Measurements from ENCODE around the gene SPRR3.

Gene SPRR3

DNA sequence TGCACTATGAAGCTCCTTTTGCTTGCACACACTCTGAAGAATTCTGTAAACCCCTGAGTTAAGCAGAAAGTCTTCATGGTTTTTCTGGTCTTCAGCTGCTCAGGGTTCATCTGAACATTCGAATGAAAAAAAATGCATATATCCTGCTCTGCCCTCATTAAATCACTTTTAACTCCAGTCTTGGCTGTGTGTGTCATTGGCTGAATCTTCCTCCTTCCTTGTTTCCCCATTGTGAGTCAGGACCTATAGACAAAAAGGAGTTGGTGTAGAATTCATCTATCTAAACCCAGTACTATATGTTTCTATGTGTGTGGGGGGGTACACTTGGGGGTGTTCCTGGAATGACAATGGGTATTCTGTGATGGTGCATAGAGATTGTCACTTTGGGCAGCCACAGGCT, 22.9 kb downstream of the SPRR3 start:
- ChIA-PET CTCF (no interaction called here), POLR2A (no interaction called here)
- Histone ChIP-seq H3K4me3 (ENCODE audit: control insufficient read depth in 1 of 7, extremely low read depth in 1 of 7, insufficient read depth in 4 of 7, low read depth in 2 of 7, low read length in 6 of 7) (no peak overlapping the region), H3K36me3 (ENCODE audit: control insufficient read depth in 4 of 4, insufficient read depth in 4 of 4, low read length in 3 of 4) (no peaks in the 10 kb centered on the region), H3K27me3 (replicated peaks in 2 of 5; ENCODE audit: control insufficient read depth in 4 of 5, insufficient read depth in 5 of 5, low read length in 4 of 5) (peaks cover 0 to 2% (median 0%) of the 10 kb centered on the region in 5 experiments), H3K27ac (ENCODE audit: insufficient read depth in 1 of 2, low read depth in 1 of 2, low read length in 2 of 2, poor library complexity in 1 of 2, severe bottlenecking in 2 of 2) (no peak overlapping the region), H3K9me3 (ENCODE audit: control extremely low read depth in 1 of 5, control insufficient read depth in 4 of 5, insufficient read depth in 2 of 5, low read depth in 1 of 5, low read length in 4 of 5) (peaks cover 0 to 2% (median 0%) of the 10 kb centered on the region in 5 experiments), H3K4me1 (ENCODE audit: control extremely low read depth in 1 of 4, control insufficient read depth in 4 of 4, insufficient read depth in 4 of 4, low read length in 3 of 4) (no peaks in the 10 kb centered on the region)
- WGBS (ENCODE audit: insufficient coverage) = 100% methylated on average over 1 of the region's 1 CpG
- no peak for DNase-seq

DNA sequence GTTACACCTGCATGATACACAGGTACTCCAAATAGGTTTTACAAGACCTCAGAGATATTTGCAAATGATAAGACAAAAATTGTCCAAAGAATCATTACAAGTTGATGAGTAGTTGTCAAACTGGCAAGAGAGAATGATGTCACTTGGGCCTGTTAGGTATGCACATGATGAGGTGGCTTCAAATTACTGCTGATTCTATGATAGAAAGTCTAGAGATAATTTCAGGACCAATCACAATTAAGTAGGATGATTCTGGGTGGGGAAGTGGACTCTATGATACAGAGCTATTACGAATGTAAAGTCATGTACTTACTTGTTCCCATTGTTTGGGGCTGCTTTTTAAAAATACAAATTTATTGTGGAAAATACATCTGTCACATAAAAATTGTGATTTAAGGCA, 24.2 kb downstream of the SPRR3 start:
- Histone ChIP-seq H3K27me3 (replicated peaks in 2 of 5; ENCODE audit: control insufficient read depth in 4 of 5, insufficient read depth in 5 of 5, low read length in 4 of 5) (peaks cover 0 to 2% (median 0%) of the 10 kb centered on the region in 5 experiments), H3K36me3 (ENCODE audit: control insufficient read depth in 4 of 4, insufficient read depth in 4 of 4, low read length in 3 of 4) (no peaks in the 10 kb centered on the region), H3K4me1 (ENCODE audit: control extremely low read depth in 1 of 4, control insufficient read depth in 4 of 4, insufficient read depth in 4 of 4, low read length in 3 of 4) (no peaks in the 10 kb centered on the region), H3K27ac (ENCODE audit: insufficient read depth in 1 of 2, low read depth in 1 of 2, low read length in 2 of 2, poor library complexity in 1 of 2, severe bottlenecking in 2 of 2) (no peak overlapping the region), H3K9me3 (ENCODE audit: control extremely low read depth in 1 of 5, control insufficient read depth in 4 of 5, insufficient read depth in 2 of 5, low read depth in 1 of 5, low read length in 4 of 5) (peaks cover 0 to 2% (median 0%) of the 10 kb centered on the region in 5 experiments), H3K4me3 (ENCODE audit: control insufficient read depth in 1 of 7, extremely low read depth in 1 of 7, insufficient read depth in 4 of 7, low read depth in 2 of 7, low read length in 6 of 7) (no peak overlapping the region)
- ChIA-PET CTCF (no interaction called here), POLR2A (no interaction called here)
- no peak for DNase-seq
- WGBS (ENCODE audit: insufficient coverage) = no CpG with 5 or more reads among the region's 1 CpG

- peaks cover 0 to 2% (median 0%) of the 10 kb centered on the region in 5 experiments for H3K9me3 ChIP-seq (ENCODE audit: control extremely low read depth in 1 of 5, control insufficient read depth in 4 of 5, insufficient read depth in 2 of 5, low read depth in 1 of 5, low read length in 4 of 5)
- 75% methylated on average over 1 of the region's 1 CpG for WGBS (ENCODE audit: insufficient coverage)
- no peaks in the 10 kb centered on the region for H3K4me1 ChIP-seq (ENCODE audit: control extremely low read depth in 1 of 4, control insufficient read depth in 4 of 4, insufficient read depth in 4 of 4, low read length in 3 of 4)
- no peak for DNase-seq
- ChIA-PET CTCF (no interaction called here), POLR2A (no interaction called here)
- H3K4me3 ChIP-seq (ENCODE audit: control insufficient read depth in 1 of 7, extremely low read depth in 1 of 7, insufficient read depth in 4 of 7, low read depth in 2 of 7, low read length in 6 of 7) = no peak overlapping the region
- H3K27ac ChIP-seq (ENCODE audit: insufficient read depth in 1 of 2, low read depth in 1 of 2, low read length in 2 of 2, poor library complexity in 1 of 2, severe bottlenecking in 2 of 2) = no peak overlapping the region
- no peaks in the 10 kb centered on the region for H3K36me3 ChIP-seq (ENCODE audit: control insufficient read depth in 4 of 4, insufficient read depth in 4 of 4, low read length in 3 of 4)
- H3K27me3 ChIP-seq (replicated peaks in 2 of 5; ENCODE audit: control insufficient read depth in 4 of 5, insufficient read depth in 5 of 5, low read length in 4 of 5) = peaks cover 0 to 6% (median 2%) of the 10 kb centered on the region in 5 experiments
Observed at GRCh38 chr1:153028766-153029165, 27.2 kb downstream of the SPRR3 start.

GRCh38 chr1:153030895-153031294, 29.3 kb downstream of the SPRR3 start, which contains the start of gene SPRR1B:
SPRR1B (plus strand) TSS chr1:153031203; CDS start chr1:153032346, 1,143 bp downstream.
- DNase-seq = no peak
- Histone ChIP-seq H3K4me3 (ENCODE audit: control insufficient read depth in 1 of 7, extremely low read depth in 1 of 7, insufficient read depth in 4 of 7, low read depth in 2 of 7, low read length in 6 of 7) (no peak within 1 kb of the TSS), H3K36me3 (ENCODE audit: control insufficient read depth in 4 of 4, insufficient read depth in 4 of 4, low read length in 3 of 4) (no peaks in the 10 kb centered on the region), H3K9me3 (ENCODE audit: control extremely low read depth in 1 of 5, control insufficient read depth in 4 of 5, insufficient read depth in 2 of 5, low read depth in 1 of 5, low read length in 4 of 5) (peaks cover 0 to 2% (median 0%) of the 10 kb centered on the region in 5 experiments), H3K4me1 (ENCODE audit: control extremely low read depth in 1 of 4, control insufficient read depth in 4 of 4, insufficient read depth in 4 of 4, low read length in 3 of 4) (no peaks in the 10 kb centered on the region), H3K27ac (ENCODE audit: insufficient read depth in 1 of 2, low read depth in 1 of 2, low read length in 2 of 2, poor library complexity in 1 of 2, severe bottlenecking in 2 of 2) (no peak within 1 kb of the TSS), H3K27me3 (replicated peaks in 2 of 5; ENCODE audit: control insufficient read depth in 4 of 5, insufficient read depth in 5 of 5, low read length in 4 of 5) (peaks cover 0 to 9% (median 2%) of the 10 kb centered on the region in 5 experiments)
- POLR2A ChIA-PET = no interaction called here
- CTCF ChIA-PET = no interaction called here

DNA sequence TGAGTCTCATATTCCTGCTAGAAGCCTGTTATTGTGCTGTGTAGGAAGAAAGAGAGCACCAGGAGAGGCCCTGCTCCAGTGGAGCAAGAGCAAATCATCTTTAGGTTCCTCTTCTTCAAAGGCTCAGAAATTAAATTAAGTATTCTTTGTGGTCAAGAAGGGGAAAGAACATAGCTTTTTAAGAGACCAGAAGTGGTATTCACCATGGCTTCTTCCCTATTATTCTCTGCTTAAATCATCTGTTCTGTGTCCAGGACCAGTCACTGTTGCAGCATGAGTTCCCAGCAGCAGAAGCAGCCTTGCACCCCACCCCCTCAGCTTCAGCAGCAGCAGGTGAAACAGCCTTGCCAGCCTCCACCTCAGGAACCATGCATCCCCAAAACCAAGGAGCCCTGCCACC, 30.5 kb downstream of the SPRR3 start:
- Histone ChIP-seq H3K9me3 (ENCODE audit: control extremely low read depth in 1 of 5, control insufficient read depth in 4 of 5, insufficient read depth in 2 of 5, low read depth in 1 of 5, low read length in 4 of 5) (peaks cover 0 to 2% (median 0%) of the 10 kb centered on the region in 5 experiments), H3K4me1 (ENCODE audit: control extremely low read depth in 1 of 4, control insufficient read depth in 4 of 4, insufficient read depth in 4 of 4, low read length in 3 of 4) (no peaks in the 10 kb centered on the region), H3K4me3 (ENCODE audit: control insufficient read depth in 1 of 7, extremely low read depth in 1 of 7, insufficient read depth in 4 of 7, low read depth in 2 of 7, low read length in 6 of 7) (no peak overlapping the region), H3K27ac (ENCODE audit: insufficient read depth in 1 of 2, low read depth in 1 of 2, low read length in 2 of 2, poor library complexity in 1 of 2, severe bottlenecking in 2 of 2) (no peak overlapping the region), H3K27me3 (replicated peaks in 2 of 5; ENCODE audit: control insufficient read depth in 4 of 5, insufficient read depth in 5 of 5, low read length in 4 of 5) (peaks cover 0 to 9% (median 2%) of the 10 kb centered on the region in 5 experiments), H3K36me3 (ENCODE audit: control insufficient read depth in 4 of 4, insufficient read depth in 4 of 4, low read length in 3 of 4) (no peaks in the 10 kb centered on the region)
- DNase-seq = no peak
- ChIA-PET CTCF (no interaction called here), POLR2A (no interaction called here)

DNA sequence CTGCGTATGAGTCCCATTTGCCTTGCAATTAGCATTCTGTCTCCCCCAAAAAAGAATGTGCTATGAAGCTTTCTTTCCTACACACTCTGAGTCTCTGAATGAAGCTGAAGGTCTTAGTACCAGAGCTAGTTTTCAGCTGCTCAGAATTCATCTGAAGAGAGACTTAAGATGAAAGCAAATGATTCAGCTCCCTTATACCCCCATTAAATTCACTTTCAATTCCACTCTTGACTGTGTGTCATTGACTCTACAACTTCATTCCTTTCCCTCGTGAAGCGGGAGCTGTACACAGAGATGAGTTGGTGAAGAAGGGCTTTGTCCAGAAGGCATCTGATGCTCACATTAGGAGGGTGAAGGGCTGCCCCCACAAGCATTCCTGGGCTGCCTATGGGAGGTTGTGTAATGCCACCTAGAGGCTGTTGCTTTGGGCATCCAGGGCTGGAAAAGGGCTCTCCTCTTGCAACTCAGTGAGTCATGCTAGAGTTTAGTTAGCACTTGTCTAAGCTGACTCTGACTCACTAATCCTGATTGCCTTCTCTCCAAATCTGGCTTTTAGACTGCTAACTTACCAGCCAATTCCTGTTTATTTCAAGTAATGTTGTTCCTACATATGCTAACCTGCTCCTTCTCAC, 31.2 kb downstream of the SPRR3 start:
- Histone ChIP-seq H3K36me3 (ENCODE audit: control insufficient read depth in 4 of 4, insufficient read depth in 4 of 4, low read length in 3 of 4) (no peaks in the 10 kb centered on the region), H3K4me3 (ENCODE audit: control insufficient read depth in 1 of 7, extremely low read depth in 1 of 7, insufficient read depth in 4 of 7, low read depth in 2 of 7, low read length in 6 of 7) (no peak overlapping the region), H3K9me3 (ENCODE audit: control extremely low read depth in 1 of 5, control insufficient read depth in 4 of 5, insufficient read depth in 2 of 5, low read depth in 1 of 5, low read length in 4 of 5) (peaks cover 0 to 2% (median 0%) of the 10 kb centered on the region in 5 experiments), H3K27me3 (replicated peaks in 2 of 5; ENCODE audit: control insufficient read depth in 4 of 5, insufficient read depth in 5 of 5, low read length in 4 of 5) (peaks cover 0 to 9% (median 2%) of the 10 kb centered on the region in 5 experiments), H3K4me1 (ENCODE audit: control extremely low read depth in 1 of 4, control insufficient read depth in 4 of 4, insufficient read depth in 4 of 4, low read length in 3 of 4) (no peaks in the 10 kb centered on the region), H3K27ac (ENCODE audit: insufficient read depth in 1 of 2, low read depth in 1 of 2, low read length in 2 of 2, poor library complexity in 1 of 2, severe bottlenecking in 2 of 2) (no peak overlapping the region)
- 0% methylated on average over 1 of the region's 3 CpGs for WGBS (ENCODE audit: insufficient coverage)
- POLR2A ChIA-PET = no interaction called here
- DNase-seq = peak in 2 of 3 donors; percentile 7
- CTCF ChIA-PET = interaction anchor here (1.1 kb wide), 1 partner anchor 11 kb away, joined by 3 read pairs; no protein-coding TSS in a partner anchor

- DNase-seq = no peak
- Histone ChIP-seq H3K4me1 (ENCODE audit: control extremely low read depth in 1 of 4, control insufficient read depth in 4 of 4, insufficient read depth in 4 of 4, low read length in 3 of 4) (no peaks in the 10 kb centered on the region), H3K4me3 (ENCODE audit: control insufficient read depth in 1 of 7, extremely low read depth in 1 of 7, insufficient read depth in 4 of 7, low read depth in 2 of 7, low read length in 6 of 7) (no peak overlapping the region), H3K27me3 (replicated peaks in 2 of 5; ENCODE audit: control insufficient read depth in 4 of 5, insufficient read depth in 5 of 5, low read length in 4 of 5) (peaks cover 0 to 9% (median 2%) of the 10 kb centered on the region in 5 experiments), H3K27ac (ENCODE audit: insufficient read depth in 1 of 2, low read depth in 1 of 2, low read length in 2 of 2, poor library complexity in 1 of 2, severe bottlenecking in 2 of 2) (no peak overlapping the region), H3K36me3 (ENCODE audit: control insufficient read depth in 4 of 4, insufficient read depth in 4 of 4, low read length in 3 of 4) (no peaks in the 10 kb centered on the region), H3K9me3 (ENCODE audit: control extremely low read depth in 1 of 5, control insufficient read depth in 4 of 5, insufficient read depth in 2 of 5, low read depth in 1 of 5, low read length in 4 of 5) (peaks cover 0 to 1% (median 0%) of the 10 kb centered on the region in 5 experiments)
- WGBS (ENCODE audit: insufficient coverage) = no CpG with 5 or more reads among the region's 1 CpG
- POLR2A ChIA-PET = interaction anchor here (0.6 kb wide), 1 partner anchor 65 kb away, joined by 3 read pairs; the partner anchor contains the start of gene SPRR4
- CTCF ChIA-PET = interaction anchor here (0.6 kb wide), 1 partner anchor 26 kb away, joined by 3 read pairs; no protein-coding TSS in a partner anchor
Observed at GRCh38 chr1:153035211-153035610, 33.7 kb downstream of the SPRR3 start.

Data from common myeloid progenitor, CD34-positive (primary cell).